Measurements from ENCODE around the gene NR3C1.
A peak's percentile ranks its signal among the peaks of the same experiment; 100 is the strongest.

NR3C1 gene

DNA sequence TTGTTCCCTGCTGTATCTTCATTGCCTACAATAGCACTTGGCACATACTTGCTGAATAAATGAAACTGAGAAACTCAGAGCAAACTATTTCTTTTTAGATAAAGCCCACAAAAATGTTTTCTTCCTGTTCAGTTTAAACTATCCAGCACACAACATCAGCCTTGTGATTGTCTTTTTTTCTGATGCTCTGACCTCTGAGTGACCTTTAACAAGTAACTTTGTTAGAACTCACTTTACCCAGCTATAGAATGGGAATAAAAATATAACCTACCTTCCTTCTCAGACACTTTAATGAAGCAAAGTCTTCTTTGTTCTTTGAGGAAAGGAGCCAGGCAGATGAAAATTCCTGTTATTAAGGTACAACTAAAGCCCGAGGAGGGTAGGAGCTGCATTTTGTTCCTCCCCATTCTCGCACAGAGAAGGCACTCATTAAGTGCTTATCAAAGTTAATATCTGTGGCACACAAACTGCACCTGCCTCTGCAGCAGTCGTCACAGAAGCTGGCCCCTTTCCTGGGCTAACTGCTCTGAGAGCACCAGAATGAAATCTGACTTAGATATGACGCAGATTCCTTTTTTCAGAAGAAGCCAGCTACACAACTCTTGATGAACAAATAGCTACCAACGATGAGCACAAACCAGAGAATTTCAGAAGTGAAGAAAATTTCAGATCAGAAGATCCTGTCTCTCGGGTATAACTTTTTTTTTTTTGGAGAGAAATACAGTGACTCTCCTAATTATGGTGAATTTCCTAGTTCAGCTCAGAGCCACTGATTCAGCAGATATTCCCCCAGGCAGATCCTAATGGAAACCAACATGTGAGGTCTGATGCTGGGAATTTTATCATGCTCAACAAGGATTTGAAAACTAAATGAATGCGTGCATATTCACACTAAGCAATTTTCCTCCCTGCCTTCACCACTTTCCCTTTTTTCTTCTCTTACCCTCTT, 31.0 kb upstream of the NR3C1 start:
- H3K4me3 ChIP-seq (replicated peaks; ENCODE audit: low read depth, low read length), result no peak overlapping the region
- DNase-seq (ENCODE audit: low read depth), result no peak
- TF ChIP-seq, protein P1, sequence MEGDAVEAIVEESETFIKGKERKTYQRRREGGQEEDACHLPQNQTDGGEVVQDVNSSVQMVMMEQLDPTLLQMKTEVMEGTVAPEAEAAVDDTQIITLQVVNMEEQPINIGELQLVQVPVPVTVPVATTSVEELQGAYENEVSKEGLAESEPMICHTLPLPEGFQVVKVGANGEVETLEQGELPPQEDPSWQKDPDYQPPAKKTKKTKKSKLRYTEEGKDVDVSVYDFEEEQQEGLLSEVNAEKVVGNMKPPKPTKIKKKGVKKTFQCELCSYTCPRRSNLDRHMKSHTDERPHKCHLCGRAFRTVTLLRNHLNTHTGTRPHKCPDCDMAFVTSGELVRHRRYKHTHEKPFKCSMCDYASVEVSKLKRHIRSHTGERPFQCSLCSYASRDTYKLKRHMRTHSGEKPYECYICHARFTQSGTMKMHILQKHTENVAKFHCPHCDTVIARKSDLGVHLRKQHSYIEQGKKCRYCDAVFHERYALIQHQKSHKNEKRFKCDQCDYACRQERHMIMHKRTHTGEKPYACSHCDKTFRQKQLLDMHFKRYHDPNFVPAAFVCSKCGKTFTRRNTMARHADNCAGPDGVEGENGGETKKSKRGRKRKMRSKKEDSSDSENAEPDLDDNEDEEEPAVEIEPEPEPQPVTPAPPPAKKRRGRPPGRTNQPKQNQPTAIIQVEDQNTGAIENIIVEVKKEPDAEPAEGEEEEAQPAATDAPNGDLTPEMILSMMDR (IDR thresholded peaks at IDR 0.05; ENCODE audit: low read length, missing control alignments), result no peak

DNA sequence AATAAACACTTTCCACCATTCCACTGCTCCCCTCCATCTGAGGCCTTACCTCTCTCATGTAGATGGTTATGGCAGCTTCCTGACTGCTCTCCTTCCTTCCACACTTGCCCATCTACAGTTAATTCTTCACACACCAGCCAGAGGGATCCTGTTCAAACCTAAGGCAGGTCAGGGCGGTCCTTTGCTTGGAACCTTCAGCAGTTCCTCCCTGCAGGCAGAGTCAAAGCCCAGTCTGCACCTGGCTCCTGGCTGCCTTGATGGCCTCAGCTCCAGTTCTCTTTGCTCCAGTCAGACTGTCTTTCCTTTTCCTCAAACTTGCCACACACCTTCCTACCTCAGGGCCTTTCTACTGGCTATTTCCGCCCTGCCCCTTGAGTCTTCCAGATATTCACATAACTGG, 30.2 kb upstream of the NR3C1 start:
- no peak overlapping the region for H3K4me3 ChIP-seq (replicated peaks; ENCODE audit: low read depth, low read length)
- TF ChIP-seq, protein P1 (IDR thresholded peaks at IDR 0.05; ENCODE audit: low read length, missing control alignments), result no peak
- DNase-seq (ENCODE audit: low read depth), result no peak

DNA sequence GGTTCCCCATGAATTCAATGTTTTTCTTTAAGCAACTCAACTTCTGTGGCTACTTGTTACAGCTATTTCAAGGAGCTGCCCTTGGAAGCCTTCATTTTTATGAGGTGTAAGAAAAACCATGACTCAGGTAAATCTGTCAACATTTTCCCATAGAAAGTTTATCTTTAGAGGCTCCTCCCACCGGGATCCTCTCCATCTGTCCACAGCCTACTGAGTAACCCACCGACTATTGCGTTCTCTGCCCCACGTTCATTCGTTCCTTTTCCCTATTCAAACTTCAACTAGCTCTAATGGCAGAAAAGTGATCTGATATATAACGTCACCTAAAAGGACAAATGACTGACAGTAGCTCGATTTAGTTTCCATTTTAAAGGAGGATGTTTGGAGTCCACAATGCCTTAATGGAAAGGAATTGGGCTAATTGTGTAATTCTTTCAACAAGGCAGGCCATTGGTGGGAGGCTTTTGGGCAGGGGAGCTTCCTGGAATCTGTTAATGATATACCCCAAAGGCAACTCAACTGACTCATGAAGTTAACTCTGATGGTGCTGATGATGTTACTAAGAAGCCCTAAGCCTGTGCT, 29.3 kb upstream of the NR3C1 start:
- no peak overlapping the region for H3K4me3 ChIP-seq (replicated peaks; ENCODE audit: low read depth, low read length)
- DNase-seq (ENCODE audit: low read depth), result no peak
- TF ChIP-seq, protein P1 (IDR thresholded peaks at IDR 0.05; ENCODE audit: low read length, missing control alignments), result no peak

DNA sequence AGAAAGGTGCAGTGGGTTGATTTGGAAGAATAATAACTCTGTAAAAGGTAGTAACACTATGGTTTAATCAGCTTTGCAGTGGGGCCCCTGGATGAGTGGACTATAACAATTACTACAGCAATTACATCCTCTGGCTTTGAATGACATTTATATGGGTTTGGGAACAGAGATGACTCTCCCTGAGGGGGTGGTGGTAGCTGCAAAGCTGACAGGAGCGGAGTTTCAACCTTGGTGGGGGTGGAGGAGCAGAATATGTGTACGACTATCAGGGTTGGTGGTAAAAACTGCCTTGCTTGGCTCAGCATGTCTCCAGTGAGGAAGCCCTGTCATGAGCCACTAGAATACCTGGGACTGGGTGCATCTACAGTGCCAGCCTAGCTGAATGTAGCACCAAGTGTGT, 28.3 kb upstream of the NR3C1 start:
- DNase-seq (ENCODE audit: low read depth), result no peak
- H3K4me3 ChIP-seq (replicated peaks; ENCODE audit: low read depth, low read length), result no peak overlapping the region
- TF ChIP-seq, protein P1 (IDR thresholded peaks at IDR 0.05; ENCODE audit: low read length, missing control alignments), result no peak

DNA sequence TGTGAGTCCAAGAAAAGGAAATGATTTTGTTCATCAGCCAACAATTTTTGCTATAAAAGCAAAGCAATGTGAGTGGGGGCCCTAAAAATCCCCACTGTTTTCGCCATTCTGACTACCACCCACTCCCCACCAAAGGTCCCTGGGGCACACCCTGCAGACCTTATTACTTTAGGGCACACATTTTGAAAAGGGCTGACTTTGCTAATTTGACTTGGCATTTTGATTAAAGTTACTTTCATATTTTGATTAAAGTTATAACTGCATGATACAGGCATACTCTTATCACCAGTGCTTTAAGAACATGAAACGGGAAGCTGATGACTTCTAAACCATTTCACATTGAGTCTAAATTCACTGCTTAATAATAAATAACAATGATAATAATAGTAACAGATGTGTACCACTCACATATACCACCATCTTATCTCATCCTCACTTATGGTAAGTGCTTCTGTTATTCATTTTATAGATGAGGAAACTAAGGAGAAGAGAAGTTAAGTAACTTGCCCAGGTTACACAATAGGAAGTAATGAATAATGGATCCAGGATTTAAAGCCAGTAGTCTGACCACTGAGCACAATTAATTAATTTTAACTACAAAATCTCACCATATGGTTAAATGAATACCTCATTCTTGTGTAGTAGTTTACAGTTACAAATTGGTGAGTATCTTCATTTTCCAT, 25.4 kb upstream of the NR3C1 start:
- no peak overlapping the region for H3K4me3 ChIP-seq (replicated peaks; ENCODE audit: low read depth, low read length)
- TF ChIP-seq, protein P1 (IDR thresholded peaks at IDR 0.05; ENCODE audit: low read length, missing control alignments), result no peak
- peak; percentile 33 for DNase-seq (ENCODE audit: low read depth)

DNA sequence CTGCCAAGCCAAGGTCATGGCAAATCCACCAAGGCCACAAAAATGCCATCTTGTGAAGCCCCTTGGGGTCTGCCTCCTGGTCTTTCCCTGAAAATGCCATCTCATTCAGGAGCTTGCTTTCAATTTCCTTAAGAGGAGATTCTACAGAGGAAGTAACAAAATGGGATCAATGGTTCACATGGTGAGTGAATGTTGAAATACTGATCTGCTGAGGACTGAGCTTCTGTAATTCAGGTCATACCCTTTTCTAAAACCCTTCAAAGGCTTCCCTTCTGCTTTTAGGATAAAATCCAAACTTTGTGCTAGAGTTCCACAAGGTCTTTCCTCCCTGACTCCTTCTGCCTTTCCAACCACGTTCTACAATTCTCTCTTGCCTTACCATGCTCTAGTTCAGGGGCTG, 24.7 kb upstream of the NR3C1 start:
- TF ChIP-seq, protein P1 (IDR thresholded peaks at IDR 0.05; ENCODE audit: low read length, missing control alignments), result no peak
- no peak overlapping the region for H3K4me3 ChIP-seq (replicated peaks; ENCODE audit: low read depth, low read length)
- no peak for DNase-seq (ENCODE audit: low read depth)
